ENCODE results near the gene FST. TPM values are rescaled to one million over a fixed set of nuclear protein-coding genes. Genes with fewer than 3 reads are reported as not detected.
A peak's percentile ranks its signal among the peaks of the same experiment; 100 is the strongest.

The FST gene
- total and polyA plus RNA-seq, 2 of the 13 experiments (the other 11 are each of a cell fraction or from before 2014, with no cell fraction given), result 38.6 to 136 TPM

DNA sequence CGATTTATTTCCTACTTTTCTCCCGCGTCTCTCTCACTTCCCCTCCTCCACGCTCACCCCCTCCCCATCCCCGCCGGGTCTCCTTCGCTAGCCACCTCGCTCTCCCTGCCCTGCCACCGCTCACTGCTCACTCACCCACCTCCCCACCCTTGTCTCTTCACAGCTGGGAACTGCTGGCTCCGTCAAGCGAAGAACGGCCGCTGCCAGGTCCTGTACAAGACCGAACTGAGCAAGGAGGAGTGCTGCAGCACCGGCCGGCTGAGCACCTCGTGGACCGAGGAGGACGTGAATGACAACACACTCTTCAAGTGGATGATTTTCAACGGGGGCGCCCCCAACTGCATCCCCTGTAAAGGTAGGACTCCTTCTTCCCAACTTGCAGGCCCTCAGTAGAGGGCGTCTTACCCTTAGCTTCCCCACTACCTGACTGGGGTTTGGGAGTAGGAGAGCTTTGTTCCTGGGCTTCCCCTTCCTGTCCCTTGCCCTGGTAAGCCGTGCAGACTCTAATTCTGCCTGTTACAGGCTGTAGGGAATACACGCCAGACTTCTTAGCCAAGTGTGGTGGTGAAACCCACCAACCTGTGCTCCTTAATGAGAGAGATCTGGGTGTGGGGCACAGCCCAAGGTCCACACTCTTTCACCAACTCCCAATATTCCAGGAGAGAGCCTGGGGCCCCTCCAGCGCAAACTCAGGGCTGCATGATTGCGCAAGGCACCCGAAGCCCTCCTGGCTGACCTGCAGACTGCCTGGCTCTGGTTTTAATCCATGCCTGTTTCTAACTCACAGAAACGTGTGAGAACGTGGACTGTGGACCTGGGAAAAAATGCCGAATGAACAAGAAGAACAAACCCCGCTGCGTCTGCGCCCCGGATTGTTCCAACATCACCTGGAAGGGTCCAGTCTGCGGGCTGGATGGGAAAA lies 2.5 kb downstream of the FST start (continued):
- peak; percentile 67; the same call in 1 of the 2 replicates for TF ChIP-seq HNF4G (IDR thresholded peaks at IDR 0.05; ENCODE audit: borderline replicate concordance, low read depth, low read length)
- TF ChIP-seq HNF4G (CRISPR knock-in tag; IDR thresholded peaks at IDR 0.05; ENCODE audit: borderline replicate concordance, low read depth), result peak; percentile 75; the same call in 1 of the 2 replicates
- no peak for TF ChIP-seq ZBTB40 (IDR thresholded peaks at IDR 0.05)
- no peak; the same call in 1 of the 2 replicates for TF ChIP-seq ZBTB40 (CRISPR knock-in tag; IDR thresholded peaks at IDR 0.05)
- TF ChIP-seq ZNF772 (CRISPR knock-in tag; IDR thresholded peaks at IDR 0.05), result 0 out of 2 replicates have a peak, but pooled peaks have one; percentile 25
- no peak for TF ChIP-seq ZFYVE20 (CRISPR knock-in tag; IDR thresholded peaks at IDR 0.05; ENCODE audit: borderline replicate concordance, low read depth)
- no peak for TF ChIP-seq CBX1 (IDR thresholded peaks at IDR 0.05; ENCODE audit: low read depth)
- TF ChIP-seq ZNF337 (CRISPR knock-in tag; IDR thresholded peaks at IDR 0.05; ENCODE audit: borderline replicate concordance, low read depth), result peak; percentile 76; the same call in 1 of the 2 replicates
- no peak for TF ChIP-seq DZIP1 (CRISPR knock-in tag; IDR thresholded peaks at IDR 0.05)
- TF ChIP-seq IKZF5 (CRISPR knock-in tag; IDR thresholded peaks at IDR 0.05), result peak; percentile 90
- no peak for TF ChIP-seq RFX1 (IDR thresholded peaks at IDR 0.05)
- no peak for TF ChIP-seq ZFY (CRISPR knock-in tag; IDR thresholded peaks at IDR 0.05)
- TF ChIP-seq ZNF160 (CRISPR knock-in tag; IDR thresholded peaks at IDR 0.05), result no peak
- peak; percentile 73 for TF ChIP-seq ZNF264 (CRISPR knock-in tag; IDR thresholded peaks at IDR 0.05)
- no peak for TF ChIP-seq AGO2 (optimal IDR thresholded peaks at IDR 0.05; ENCODE audit: low read depth, low read length)
- no peak for TF ChIP-seq ZNF839 (CRISPR knock-in tag; IDR thresholded peaks at IDR 0.05; ENCODE audit: borderline replicate concordance)

All from HepG2 (cell line).